Osteocyte (in vitro differentiated cells): ENCODE results near the gene LYSMD1. TPM values are rescaled to one million over a fixed set of nuclear protein-coding genes. Genes with fewer than 3 reads are reported as not detected.

Source experiments
- DNase-seq: peaks from one replicate; pipeline ENCODE4 v3.0.0; 2021; ENCODE audit warnings: mixed read lengths; ENCODE audit not compliant: unreplicated experiment; ENCODE audit errors: extremely low spot score
- H3K27ac Mint-ChIP-seq: one replicate; pipeline ENCODE4 v1.8.0; 2021; ENCODE audit warnings: mild to moderate bottlenecking, mixed read lengths; ENCODE audit not compliant: unreplicated experiment
- H3K27me3 Mint-ChIP-seq: one replicate; pipeline ENCODE4 v1.8.0; 2021; ENCODE audit warnings: mixed read lengths; ENCODE audit not compliant: unreplicated experiment
- H3K36me3 Mint-ChIP-seq: one replicate; pipeline ENCODE4 v1.8.0; 2021; ENCODE audit warnings: mixed read lengths; ENCODE audit not compliant: unreplicated experiment
- H3K4me1 Mint-ChIP-seq: one replicate; pipeline ENCODE4 v1.8.0; 2021; ENCODE audit warnings: mixed read lengths; ENCODE audit not compliant: unreplicated experiment
- H3K4me3 Mint-ChIP-seq: one replicate; pipeline ENCODE4 v1.8.0; 2021; ENCODE audit warnings: mild to moderate bottlenecking, moderate library complexity, mixed read lengths; ENCODE audit not compliant: unreplicated experiment
- H3K9me3 Mint-ChIP-seq: one replicate; pipeline ENCODE4 v1.8.0; 2021; ENCODE audit warnings: mixed read lengths; ENCODE audit not compliant: unreplicated experiment
- total RNA-seq: library from RNA; stranded (reverse); gene quantifications from 2 replicates; pipeline ENCODE4 v1.2.1, GENCODE V29; 2021
- TF ChIP-seq, protein P1 (sequence below): fragments of 200-600 bp; sonication (generic); IDR thresholded peaks from 2 replicates; pipeline ENCODE4 v1.5.0; 2021; ENCODE audit warnings: antibody characterized with exemption, mild to moderate bottlenecking, moderate library complexity

The LYSMD1 gene
- total RNA-seq, 1 donor from 2014 or later, result 12.6 TPM

DNA sequence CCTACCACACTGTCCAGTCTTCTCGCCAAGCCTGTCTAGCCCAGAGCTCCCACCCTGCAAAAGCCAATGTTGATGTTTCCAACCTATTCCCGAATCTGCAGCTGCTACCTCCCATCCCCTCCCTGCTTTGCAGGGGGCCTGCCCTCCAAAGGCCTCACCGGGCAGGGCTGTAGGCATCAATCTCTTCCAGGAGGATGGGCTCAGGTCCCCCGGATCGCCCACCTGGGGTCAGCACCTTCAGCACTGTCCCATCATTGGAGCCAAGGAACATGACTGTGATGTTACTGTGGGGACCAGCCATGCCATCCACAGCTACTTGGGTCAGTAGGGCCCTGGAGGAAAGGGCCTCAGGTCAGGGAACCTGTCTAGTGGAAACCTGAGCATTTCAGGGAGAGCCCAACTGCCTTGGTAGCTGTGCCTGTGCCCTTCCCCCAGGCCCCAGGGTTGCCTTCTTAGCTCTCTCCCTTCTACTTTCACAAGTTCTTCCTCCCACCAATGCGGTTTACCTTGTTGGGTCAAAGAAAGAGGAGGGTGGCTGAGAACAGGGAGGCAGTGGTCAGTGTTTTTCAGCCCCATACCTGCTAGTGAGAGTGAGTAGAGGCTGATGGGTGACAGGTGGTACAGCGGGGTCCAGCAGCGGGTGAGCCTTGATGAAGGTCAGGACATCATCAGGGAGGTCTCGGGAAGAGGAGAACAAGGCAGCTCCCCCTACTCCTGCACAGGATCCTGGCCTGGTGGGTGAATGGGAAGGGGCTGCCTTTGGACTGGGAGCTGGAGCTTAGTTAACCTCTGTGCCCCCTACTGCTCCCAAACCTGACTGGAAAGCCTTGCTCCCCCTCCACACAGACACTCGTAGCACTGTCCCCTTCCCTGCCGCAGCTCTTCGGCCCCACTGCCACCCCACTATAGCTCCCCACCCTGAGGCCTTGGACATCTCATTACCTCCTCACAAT is 30.0 kb downstream of the LYSMD1 start:
- no peak overlapping the region for H3K27ac Mint-ChIP-seq
- H3K9me3 Mint-ChIP-seq, result no peaks in the 10 kb centered on the region
- TF ChIP-seq, protein P1, sequence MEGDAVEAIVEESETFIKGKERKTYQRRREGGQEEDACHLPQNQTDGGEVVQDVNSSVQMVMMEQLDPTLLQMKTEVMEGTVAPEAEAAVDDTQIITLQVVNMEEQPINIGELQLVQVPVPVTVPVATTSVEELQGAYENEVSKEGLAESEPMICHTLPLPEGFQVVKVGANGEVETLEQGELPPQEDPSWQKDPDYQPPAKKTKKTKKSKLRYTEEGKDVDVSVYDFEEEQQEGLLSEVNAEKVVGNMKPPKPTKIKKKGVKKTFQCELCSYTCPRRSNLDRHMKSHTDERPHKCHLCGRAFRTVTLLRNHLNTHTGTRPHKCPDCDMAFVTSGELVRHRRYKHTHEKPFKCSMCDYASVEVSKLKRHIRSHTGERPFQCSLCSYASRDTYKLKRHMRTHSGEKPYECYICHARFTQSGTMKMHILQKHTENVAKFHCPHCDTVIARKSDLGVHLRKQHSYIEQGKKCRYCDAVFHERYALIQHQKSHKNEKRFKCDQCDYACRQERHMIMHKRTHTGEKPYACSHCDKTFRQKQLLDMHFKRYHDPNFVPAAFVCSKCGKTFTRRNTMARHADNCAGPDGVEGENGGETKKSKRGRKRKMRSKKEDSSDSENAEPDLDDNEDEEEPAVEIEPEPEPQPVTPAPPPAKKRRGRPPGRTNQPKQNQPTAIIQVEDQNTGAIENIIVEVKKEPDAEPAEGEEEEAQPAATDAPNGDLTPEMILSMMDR, result no peak
- no peak for DNase-seq
- no peak overlapping the region for H3K4me3 Mint-ChIP-seq
- H3K27me3 Mint-ChIP-seq, result peaks cover 6% of the 10 kb centered on the region
- peaks cover 28% of the 10 kb centered on the region for H3K36me3 Mint-ChIP-seq
- peaks cover 12% of the 10 kb centered on the region for H3K4me1 Mint-ChIP-seq

DNA sequence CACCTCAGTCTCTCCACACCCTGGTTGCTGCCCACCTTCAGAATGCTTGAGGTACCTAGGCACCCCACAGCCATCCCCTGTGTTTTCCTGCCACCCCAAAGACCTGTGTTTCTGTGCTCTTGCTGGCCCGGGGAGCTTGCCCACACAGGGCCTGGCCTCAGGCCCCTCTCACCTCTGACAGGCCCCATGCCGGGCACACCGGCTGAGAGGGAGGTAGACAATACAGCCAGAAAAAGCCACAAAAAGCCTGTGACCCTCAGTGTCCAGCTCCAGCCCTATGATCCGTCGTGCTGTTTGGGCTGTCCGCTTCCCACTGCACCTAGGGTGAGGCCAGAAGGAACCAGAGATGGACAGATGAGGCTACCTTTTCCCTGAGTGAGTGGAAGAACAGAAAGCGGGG is 30.7 kb downstream of the LYSMD1 start:
- Mint-ChIP-seq H3K27ac (no peak overlapping the region), H3K36me3 (peaks cover 28% of the 10 kb centered on the region), H3K9me3 (no peaks in the 10 kb centered on the region), H3K4me1 (peaks cover 12% of the 10 kb centered on the region), H3K27me3 (peaks cover 6% of the 10 kb centered on the region), H3K4me3 (no peak overlapping the region)
- TF ChIP-seq, protein P1, result no peak
- no peak for DNase-seq

DNA sequence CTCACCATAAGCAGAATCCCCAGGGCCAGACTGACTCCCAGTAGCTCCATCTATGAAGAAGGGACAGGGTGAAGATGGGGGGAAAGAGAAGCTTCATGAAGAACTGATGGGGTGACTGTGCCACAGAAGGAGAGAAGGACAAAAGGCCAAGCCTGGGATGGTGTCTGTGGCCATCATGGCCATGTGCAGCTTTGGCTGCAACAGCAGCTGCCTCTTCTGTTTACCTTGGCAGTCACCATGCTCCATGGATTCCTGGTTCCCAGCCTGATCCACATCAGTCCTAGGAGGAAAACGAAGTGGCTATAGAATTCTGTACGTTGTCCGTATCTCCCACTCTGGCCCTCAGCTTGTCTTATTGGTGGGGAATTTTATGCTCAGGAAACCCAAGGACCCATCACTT is 31.3 kb downstream of the LYSMD1 start:
- H3K36me3 Mint-ChIP-seq, result peaks cover 26% of the 10 kb centered on the region
- H3K4me3 Mint-ChIP-seq, result no peak overlapping the region
- peaks cover 12% of the 10 kb centered on the region for H3K4me1 Mint-ChIP-seq
- H3K27me3 Mint-ChIP-seq, result peaks cover 6% of the 10 kb centered on the region
- H3K27ac Mint-ChIP-seq, result no peak overlapping the region
- H3K9me3 Mint-ChIP-seq, result no peaks in the 10 kb centered on the region
- DNase-seq, result no peak
- TF ChIP-seq, protein P1, result no peak

DNA sequence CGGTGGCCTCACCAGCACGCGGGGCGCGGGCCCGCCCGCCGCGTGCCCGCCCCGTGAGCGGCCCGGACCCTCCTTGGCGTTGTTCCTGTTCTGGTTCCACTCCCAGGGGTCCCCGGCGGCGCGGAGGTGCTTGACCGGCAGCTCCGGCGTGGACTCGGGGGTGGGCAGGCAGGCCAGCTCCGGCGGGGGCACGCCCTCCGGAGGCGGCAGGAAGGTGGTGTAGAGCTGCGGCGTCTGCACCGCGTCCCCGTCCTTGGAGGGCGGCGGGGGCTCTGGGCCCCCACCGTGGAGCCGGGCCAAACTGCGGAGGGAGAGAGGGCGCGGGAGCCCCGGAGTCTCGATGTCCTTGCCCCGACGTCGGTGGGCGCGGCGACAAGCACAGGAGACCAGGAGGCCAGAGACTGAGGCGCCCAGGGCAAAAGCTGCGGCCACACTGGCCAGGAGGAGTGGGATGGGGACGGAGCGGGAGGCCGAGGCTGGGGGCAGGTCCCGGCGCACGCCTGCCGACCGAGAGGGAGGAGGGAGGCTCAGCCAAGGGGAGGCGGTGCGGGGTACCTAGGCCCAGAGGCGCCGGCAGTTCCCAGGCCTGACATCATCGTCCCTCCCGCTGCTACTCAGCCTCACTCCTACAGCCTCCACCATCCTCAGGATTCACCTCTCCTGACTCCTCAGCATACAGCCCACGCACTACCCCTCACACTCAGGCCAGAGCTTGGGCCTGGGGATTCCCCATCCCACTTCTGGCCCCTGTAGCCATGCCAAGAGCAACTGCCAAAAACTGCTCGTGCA is 32.5 kb downstream of the LYSMD1 start:
- H3K4me1 Mint-ChIP-seq, result peaks cover 12% of the 10 kb centered on the region
- no peak overlapping the region for H3K4me3 Mint-ChIP-seq
- no peak for DNase-seq
- peaks cover 6% of the 10 kb centered on the region for H3K27me3 Mint-ChIP-seq
- no peaks in the 10 kb centered on the region for H3K9me3 Mint-ChIP-seq
- TF ChIP-seq, protein P1, result no peak
- no peak overlapping the region for H3K27ac Mint-ChIP-seq
- peaks cover 24% of the 10 kb centered on the region for H3K36me3 Mint-ChIP-seq
